ENCODE results near the gene ALDH2. TPM values are rescaled to one million over a fixed set of nuclear protein-coding genes. Genes with fewer than 3 reads are reported as not detected.

The ALDH2 gene
- total RNA-seq, 1 donor from 2014 or later, result 41.6 TPM

DNA sequence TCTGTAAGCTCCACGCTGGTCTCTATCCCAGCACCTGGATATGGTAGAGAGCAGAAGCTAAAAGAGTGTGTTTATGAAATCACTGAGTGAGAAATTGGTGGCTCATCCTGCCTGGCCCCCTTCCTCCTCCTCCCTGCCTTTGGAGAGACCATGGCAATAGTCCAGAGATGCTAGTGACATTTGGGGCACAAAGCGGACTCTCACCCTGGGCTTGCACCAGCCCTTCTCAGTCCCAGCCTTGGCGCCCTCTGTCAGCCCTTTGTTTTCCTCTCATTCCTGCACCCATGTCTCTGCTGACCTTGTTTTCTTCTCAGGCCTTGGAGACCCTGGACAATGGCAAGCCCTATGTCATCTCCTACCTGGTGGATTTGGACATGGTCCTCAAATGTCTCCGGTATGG, 18.2 kb downstream of the ALDH2 start:
- no peaks in the 10 kb centered on the region for H3K9me3 Mint-ChIP-seq
- no peak overlapping the region for H3K4me3 Mint-ChIP-seq
- DNase-seq (ENCODE audit: low spot score in 2 of 2, unreplicated experiment in 2 of 2), result no peak
- TF ChIP-seq, protein P1, sequence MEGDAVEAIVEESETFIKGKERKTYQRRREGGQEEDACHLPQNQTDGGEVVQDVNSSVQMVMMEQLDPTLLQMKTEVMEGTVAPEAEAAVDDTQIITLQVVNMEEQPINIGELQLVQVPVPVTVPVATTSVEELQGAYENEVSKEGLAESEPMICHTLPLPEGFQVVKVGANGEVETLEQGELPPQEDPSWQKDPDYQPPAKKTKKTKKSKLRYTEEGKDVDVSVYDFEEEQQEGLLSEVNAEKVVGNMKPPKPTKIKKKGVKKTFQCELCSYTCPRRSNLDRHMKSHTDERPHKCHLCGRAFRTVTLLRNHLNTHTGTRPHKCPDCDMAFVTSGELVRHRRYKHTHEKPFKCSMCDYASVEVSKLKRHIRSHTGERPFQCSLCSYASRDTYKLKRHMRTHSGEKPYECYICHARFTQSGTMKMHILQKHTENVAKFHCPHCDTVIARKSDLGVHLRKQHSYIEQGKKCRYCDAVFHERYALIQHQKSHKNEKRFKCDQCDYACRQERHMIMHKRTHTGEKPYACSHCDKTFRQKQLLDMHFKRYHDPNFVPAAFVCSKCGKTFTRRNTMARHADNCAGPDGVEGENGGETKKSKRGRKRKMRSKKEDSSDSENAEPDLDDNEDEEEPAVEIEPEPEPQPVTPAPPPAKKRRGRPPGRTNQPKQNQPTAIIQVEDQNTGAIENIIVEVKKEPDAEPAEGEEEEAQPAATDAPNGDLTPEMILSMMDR (IDR thresholded peaks at IDR 0.05; ENCODE audit: unreplicated experiment), result no peak
- H3K27me3 Mint-ChIP-seq (ENCODE audit: low read depth), result no peaks in the 10 kb centered on the region
- H3K36me3 Mint-ChIP-seq, result peaks cover 35% of the 10 kb centered on the region
- no peak overlapping the region for H3K27ac Mint-ChIP-seq
- no peaks in the 10 kb centered on the region for H3K4me1 Mint-ChIP-seq

DNA sequence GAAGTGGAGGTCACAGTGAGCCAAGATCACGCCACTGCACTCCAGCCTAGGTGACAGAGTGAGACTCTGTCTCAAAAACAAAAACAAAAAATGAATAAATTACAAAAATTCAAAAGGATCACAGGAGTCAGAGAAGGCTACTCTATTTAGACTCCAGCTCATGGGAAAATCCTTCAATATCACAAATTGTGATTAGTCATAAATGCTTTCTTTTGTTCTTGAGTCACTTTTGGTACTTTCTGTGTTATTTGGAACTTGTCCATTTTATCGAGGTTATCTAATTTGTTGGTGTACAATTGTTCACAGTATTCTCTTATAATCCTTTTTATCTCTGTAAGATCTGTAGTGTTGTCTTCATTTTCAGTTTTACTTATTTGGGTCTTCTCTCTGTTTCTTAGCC, 18.9 kb downstream of the ALDH2 start:
- DNase-seq (ENCODE audit: low spot score in 2 of 2, unreplicated experiment in 2 of 2), result no peak
- H3K27ac Mint-ChIP-seq, result no peak overlapping the region
- no peaks in the 10 kb centered on the region for H3K27me3 Mint-ChIP-seq (ENCODE audit: low read depth)
- H3K4me3 Mint-ChIP-seq, result no peak overlapping the region
- H3K4me1 Mint-ChIP-seq, result no peaks in the 10 kb centered on the region
- TF ChIP-seq, protein P1 (IDR thresholded peaks at IDR 0.05; ENCODE audit: unreplicated experiment), result no peak
- H3K36me3 Mint-ChIP-seq, result peaks cover 31% of the 10 kb centered on the region
- no peaks in the 10 kb centered on the region for H3K9me3 Mint-ChIP-seq

DNA sequence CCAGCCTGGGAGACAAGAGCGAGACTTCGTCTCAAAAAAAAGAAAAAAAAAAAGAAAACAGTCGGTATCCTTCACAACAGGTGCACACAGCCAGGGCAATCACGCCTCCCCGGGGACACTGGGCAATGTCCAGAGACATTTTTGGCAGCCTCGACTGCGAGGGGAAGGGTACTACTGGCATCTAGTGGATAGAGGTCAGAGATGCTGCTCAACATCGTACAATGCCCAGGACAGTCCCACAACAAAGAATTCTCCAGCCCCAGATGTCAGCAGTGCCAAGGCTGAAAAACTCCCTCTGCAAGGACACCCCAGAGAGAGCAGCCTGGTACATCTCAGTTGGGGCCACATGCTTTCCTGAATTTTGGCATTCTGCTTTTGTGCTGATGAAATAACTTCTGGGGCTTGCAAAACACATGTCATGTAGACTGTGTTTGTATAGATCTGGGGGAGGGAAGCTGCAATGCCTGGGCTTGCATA, 21.5 kb downstream of the ALDH2 start:
- H3K36me3 Mint-ChIP-seq, result peaks cover 21% of the 10 kb centered on the region
- no peak overlapping the region for H3K4me3 Mint-ChIP-seq

DNA sequence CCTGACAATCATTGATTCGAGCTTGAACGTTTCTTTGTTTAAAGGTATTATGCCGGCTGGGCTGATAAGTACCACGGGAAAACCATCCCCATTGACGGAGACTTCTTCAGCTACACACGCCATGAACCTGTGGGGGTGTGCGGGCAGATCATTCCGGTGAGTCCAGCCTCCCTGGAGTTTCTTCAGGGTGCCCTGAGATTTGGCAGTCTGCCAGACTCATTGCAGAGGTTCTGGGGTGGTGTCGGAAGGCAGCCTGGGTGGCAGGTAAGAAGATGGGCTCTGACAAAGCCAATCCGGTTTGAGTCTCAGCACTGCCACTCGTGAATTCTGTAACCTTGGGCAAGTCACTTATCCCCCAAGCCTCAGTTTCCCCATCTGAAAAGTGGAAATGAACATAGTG, 23.0 kb downstream of the ALDH2 start:
- H3K4me1 Mint-ChIP-seq, result no peaks in the 10 kb centered on the region
- no peak overlapping the region for H3K27ac Mint-ChIP-seq
- no peak overlapping the region for H3K4me3 Mint-ChIP-seq
- TF ChIP-seq, protein P1 (IDR thresholded peaks at IDR 0.05; ENCODE audit: unreplicated experiment), result no peak
- no peaks in the 10 kb centered on the region for H3K9me3 Mint-ChIP-seq
- no peak for DNase-seq (ENCODE audit: low spot score in 2 of 2, unreplicated experiment in 2 of 2)
- H3K36me3 Mint-ChIP-seq, result peaks cover 26% of the 10 kb centered on the region
- no peaks in the 10 kb centered on the region for H3K27me3 Mint-ChIP-seq (ENCODE audit: low read depth)

More for the DNA sequence above, 21.5 kb downstream of the ALDH2 start:
- Mint-ChIP-seq H3K4me1 (no peaks in the 10 kb centered on the region), H3K27ac (no peak overlapping the region), H3K27me3 (ENCODE audit: low read depth) (no peaks in the 10 kb centered on the region), H3K9me3 (no peaks in the 10 kb centered on the region)
- TF ChIP-seq, protein P1 (IDR thresholded peaks at IDR 0.05; ENCODE audit: unreplicated experiment), result no peak
- DNase-seq (ENCODE audit: low spot score in 2 of 2, unreplicated experiment in 2 of 2), result no peak

- H3K4me1 Mint-ChIP-seq, result no peaks in the 10 kb centered on the region
- H3K9me3 Mint-ChIP-seq, result no peaks in the 10 kb centered on the region
- no peak overlapping the region for H3K27ac Mint-ChIP-seq
- DNase-seq (ENCODE audit: low spot score in 2 of 2, unreplicated experiment in 2 of 2), result no peak
- H3K27me3 Mint-ChIP-seq (ENCODE audit: low read depth), result no peaks in the 10 kb centered on the region
- H3K36me3 Mint-ChIP-seq, result peaks cover 19% of the 10 kb centered on the region
- H3K4me3 Mint-ChIP-seq, result no peak overlapping the region
- TF ChIP-seq, protein P1 (IDR thresholded peaks at IDR 0.05; ENCODE audit: unreplicated experiment), result no peak
These were observed 24.8 kb downstream of the ALDH2 start for GRCh38 chr12:111791507-111791906.
